H1 (cell line): ENCODE measurements around the gene FERMT1.

Source experiments
- CTCF ChIP-seq, 3 experiments: IDR thresholded peaks; 1 replicate in 2 of 3; 2 replicates in 1 of 3; pipeline versions ENCODE4 v1.5.1 to v1.6.1; 2011; ENCODE audit warnings: low read length in 3 of 3, mild to moderate bottlenecking in 3 of 3, inconsistent platforms in 2 of 3, low read depth in 1 of 3, moderate library complexity in 1 of 3; ENCODE audit not compliant: insufficient read depth in 1 of 3; ENCODE audit errors: control extremely low read depth in 1 of 3
- EZH2 ChIP-seq: fragments of 200-600 bp; sonication (generic); IDR thresholded peaks from 2 replicates; pipeline ENCODE4 v1.7.1; 2012; ENCODE audit warnings: low read depth, mild to moderate bottlenecking, moderate library complexity, low read length, inconsistent platforms; ENCODE audit not compliant: severe bottlenecking
- MAX ChIP-seq: IDR thresholded peaks from 2 replicates; pipeline ENCODE4 v1.6.1; 2012; ENCODE audit warnings: inconsistent platforms
- RAD21 ChIP-seq, 2 experiments: IDR thresholded peaks in 1 of 2; conservative IDR thresholded peaks in 1 of 2; 2 replicates each; pipeline ENCODE4 v1.6.1; 2011; ENCODE audit warnings: low read depth in 2 of 2, low read length in 2 of 2, improper control_type of control experiment in 1 of 2, inconsistent platforms in 1 of 2, mild to moderate bottlenecking in 1 of 2, moderate library complexity in 1 of 2

- TF ChIP-seq EZH2, result no peak
- TF ChIP-seq RAD21 (IDR thresholded peaks at IDR 0.05 in 1 of 2, conservative IDR thresholded peaks at IDR 0.05 in 1 of 2; ENCODE audit: low read depth in 2 of 2, low read length in 2 of 2), result no peak
- TF ChIP-seq MAX, result no peak
- TF ChIP-seq CTCF (IDR thresholded peaks at IDR 0.05; ENCODE audit: control extremely low read depth in 1 of 3, insufficient read depth in 1 of 3, low read depth in 1 of 3, low read length in 3 of 3), result no peak
Observed at GRCh38 chr20:6104493-6105188, 18.2 kb downstream of the FERMT1 start.
